Stimulated activated CD4-positive, alpha-beta T cell treated with anti-CD3 and anti-CD28 coated beads, Interleukin-1b, Interleukin-23, amount 100 ng/mL, for 48 hours (primary cell): Measurements from ENCODE around the gene SLC9A3.

Experiments used
- DNase-seq: peaks from one replicate; pipeline ENCODE4 v3.0.0-alpha.2; 2020

SLC9A3 gene

GRCh38 chr5:424301-425110 is 99.7 kb downstream of the SLC9A3 start:
- DNase-seq, result no peak

DNA sequence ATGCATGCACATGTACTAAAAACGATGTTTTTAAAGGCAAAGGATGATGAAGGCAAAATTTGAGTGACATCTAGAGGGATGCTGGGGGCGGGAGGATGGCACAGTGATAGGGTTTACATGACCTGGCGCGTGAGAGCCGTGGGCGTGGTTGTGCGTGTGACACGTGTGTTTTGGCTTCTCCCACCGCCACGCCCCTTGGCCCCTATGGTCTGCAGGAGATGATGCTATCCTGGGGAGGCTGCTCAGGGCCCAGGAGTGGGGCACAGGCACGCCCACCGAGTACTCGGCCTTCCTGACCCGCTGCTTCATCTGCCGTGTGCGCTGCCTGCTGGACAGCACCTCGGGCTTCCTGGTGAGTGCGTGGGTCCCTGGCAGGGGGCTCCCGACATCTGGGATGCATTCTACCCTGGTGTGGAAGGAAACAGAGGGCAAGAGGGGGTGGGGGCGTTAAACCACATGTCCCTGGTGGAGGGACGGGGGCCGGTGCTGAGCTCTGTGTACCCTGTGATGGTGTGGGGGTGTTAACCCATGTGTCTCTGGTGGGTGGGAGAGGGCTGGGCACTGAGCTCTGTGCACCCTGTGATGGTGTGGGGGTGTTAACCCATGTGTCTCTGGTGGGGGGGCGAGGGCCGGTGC is 100.5 kb downstream of the SLC9A3 start:
- DNase-seq, result no peak

DNA sequence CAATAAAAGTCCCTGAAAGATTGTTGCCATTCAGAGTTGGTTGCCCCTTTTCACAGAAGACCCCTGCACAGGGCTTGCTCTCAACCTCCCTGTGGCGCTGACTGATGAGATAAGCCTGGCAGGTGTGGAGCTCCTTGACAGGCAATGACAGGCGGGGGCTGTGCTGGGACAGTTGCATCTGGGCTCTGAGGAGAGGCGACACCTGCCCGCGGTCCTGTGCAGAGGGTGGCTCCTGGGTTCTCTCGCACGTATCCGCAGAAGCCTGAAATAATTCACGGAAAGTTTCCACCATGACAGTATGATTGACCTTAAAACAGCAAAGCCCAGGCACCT is 101.0 kb downstream of the SLC9A3 start:
- no peak for DNase-seq

- no peak for DNase-seq
Observed at GRCh38 chr5:422323-423232, 101.7 kb downstream of the SLC9A3 start.

GRCh38 chr5:421901-422300 is 102.3 kb downstream of the SLC9A3 start:
- DNase-seq, result no peak

GRCh38 chr5:421287-421880 is 102.9 kb downstream of the SLC9A3 start:
- DNase-seq, result no peak

- DNase-seq, result no peak
Observed at GRCh38 chr5:420632-421286, 103.5 kb downstream of the SLC9A3 start.
